ENCODE data around the gene RPA4.

- no peak for TF ChIP-seq CTCF (IDR thresholded peaks at IDR 0.05)
- no peak for TF ChIP-seq EP300 (IDR thresholded peaks at IDR 0.05)
- no peak for TF ChIP-seq POLR2A (IDR thresholded peaks at IDR 0.05; ENCODE audit: low read depth)
- no peak for TF ChIP-seq POLR2AphosphoS5 (IDR thresholded peaks at IDR 0.05)
Observed at GRCh38 chrX:96918864-96919263, 35.2 kb downstream of the RPA4 start.

All from esophagus muscularis mucosa (tissue), 4 donors.